ENCODE data around the gene ZNF680. TPM values are rescaled to one million over a fixed set of nuclear protein-coding genes. Genes with fewer than 3 reads are reported as not detected.

Gene ZNF680
- total and polyA plus RNA-seq, 2 of the 4 experiments (the other 2 are of a cell fraction): 1.5 to 3.9 TPM

- ChIA-PET POLR2A (ENCODE audit: unreplicated experiment) (no interaction called here), CTCF (no interaction called here)
- no peak overlapping the region for H3K56ac ChIP-seq (ENCODE audit: extremely low read depth, insufficient read depth, low read length)
- TF ChIP-seq ELK1 (IDR thresholded peaks at IDR 0.05; ENCODE audit: borderline replicate concordance, low read depth, low read length) (no peak), BHLHE40 (IDR thresholded peaks at IDR 0.05; ENCODE audit: low read depth, low read length) (no peak), MAFK (IDR thresholded peaks at IDR 0.05; ENCODE audit: low read depth, low read length) (no peak), RCOR1 (IDR thresholded peaks at IDR 0.05; ENCODE audit: insufficient replicate concordance, low read length) (no peak), POLR2A (IDR thresholded peaks at IDR 0.05; ENCODE audit: low read depth, low read length) (no peak), FOS (IDR thresholded peaks at IDR 0.05; ENCODE audit: low read depth, low read length) (no peak), MXI1 (IDR thresholded peaks at IDR 0.05; ENCODE audit: borderline replicate concordance, low read depth, low read length) (no peak), CHD1 (IDR thresholded peaks at IDR 0.05; ENCODE audit: low read depth, low read length) (no peak), RFX5 (IDR thresholded peaks at IDR 0.05; ENCODE audit: low read depth, low read length) (no peak), USF2 (IDR thresholded peaks at IDR 0.05; ENCODE audit: low read depth, low read length) (no peak), CEBPB (IDR thresholded peaks at IDR 0.05; ENCODE audit: low read depth, low read length) (no peak), RAD21 (IDR thresholded peaks at IDR 0.05; ENCODE audit: low read length) (no peak), NFE2L2 (IDR thresholded peaks at IDR 0.05; ENCODE audit: low read depth, low read length) (no peak), MAZ (IDR thresholded peaks at IDR 0.05; ENCODE audit: borderline replicate concordance, low read depth, low read length) (no peak), SMC3 (IDR thresholded peaks at IDR 0.05; ENCODE audit: low read depth, low read length) (no peak)
- TF ChIP-seq, protein P1, sequence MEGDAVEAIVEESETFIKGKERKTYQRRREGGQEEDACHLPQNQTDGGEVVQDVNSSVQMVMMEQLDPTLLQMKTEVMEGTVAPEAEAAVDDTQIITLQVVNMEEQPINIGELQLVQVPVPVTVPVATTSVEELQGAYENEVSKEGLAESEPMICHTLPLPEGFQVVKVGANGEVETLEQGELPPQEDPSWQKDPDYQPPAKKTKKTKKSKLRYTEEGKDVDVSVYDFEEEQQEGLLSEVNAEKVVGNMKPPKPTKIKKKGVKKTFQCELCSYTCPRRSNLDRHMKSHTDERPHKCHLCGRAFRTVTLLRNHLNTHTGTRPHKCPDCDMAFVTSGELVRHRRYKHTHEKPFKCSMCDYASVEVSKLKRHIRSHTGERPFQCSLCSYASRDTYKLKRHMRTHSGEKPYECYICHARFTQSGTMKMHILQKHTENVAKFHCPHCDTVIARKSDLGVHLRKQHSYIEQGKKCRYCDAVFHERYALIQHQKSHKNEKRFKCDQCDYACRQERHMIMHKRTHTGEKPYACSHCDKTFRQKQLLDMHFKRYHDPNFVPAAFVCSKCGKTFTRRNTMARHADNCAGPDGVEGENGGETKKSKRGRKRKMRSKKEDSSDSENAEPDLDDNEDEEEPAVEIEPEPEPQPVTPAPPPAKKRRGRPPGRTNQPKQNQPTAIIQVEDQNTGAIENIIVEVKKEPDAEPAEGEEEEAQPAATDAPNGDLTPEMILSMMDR (conservative IDR thresholded peaks at IDR 0.05; ENCODE audit: low read depth, low read length): no peak
- H4K8ac ChIP-seq (ENCODE audit: low read depth in 2 of 2, low read length in 2 of 2): no peak overlapping the region
- H3K36me3 ChIP-seq (ENCODE audit: control insufficient read depth, insufficient read depth, low read length): no peaks in the 10 kb centered on the region
- no peak overlapping the region for H3K18ac ChIP-seq (ENCODE audit: low read depth, low read length)
- H4K20me1 ChIP-seq (ENCODE audit: insufficient read depth, low read length): no peaks in the 10 kb centered on the region
- no peak overlapping the region for H3K9ac ChIP-seq (ENCODE audit: low read depth, low read length)
- in situ Hi-C loops (cut with MboI; ENCODE audit: low sequenced_read_pairs) (no loop called here), intact Hi-C loops (cut with micrococcal nuclease) (no loop called here), dilution Hi-C loops (cut with HindIII; ENCODE audit: low sequenced_read_pairs, unreplicated experiment) (no loop called here)
- peaks cover 6% of the 10 kb centered on the region; the same call in 1 of the 2 replicates for H3K9me3 ChIP-seq (ENCODE audit: control insufficient read depth, insufficient read depth, low read length)
- no peak overlapping the region for H3K4me3 ChIP-seq (ENCODE audit: insufficient read depth, low read depth, low read length)
- no peak overlapping the region for H2AK5ac ChIP-seq (ENCODE audit: low read depth, low read length)
- no peaks in the 10 kb centered on the region for H3K79me1 ChIP-seq (ENCODE audit: low read depth in 1 of 2, low read length in 2 of 2)
- H3K27ac ChIP-seq (ENCODE audit: insufficient read depth, low read length): no peak overlapping the region
- H2BK15ac ChIP-seq (ENCODE audit: low read depth, low read length): no peak overlapping the region
- no peak overlapping the region for H3K4me2 ChIP-seq (ENCODE audit: low read depth, low read length)
- no CpG with 5 or more reads among the region's 1 CpG for WGBS, 2 experiments (ENCODE audit: extremely low coverage in 2 of 2, insufficient read length in 1 of 2)
- no peak overlapping the region for H3K4ac ChIP-seq (ENCODE audit: low read depth, low read length)
- DNase-seq (no peak), ATAC-seq (ENCODE audit: low read depth) (no peak)
- no peak overlapping the region for H2BK5ac ChIP-seq (ENCODE audit: low read depth, low read length, poor library complexity, severe bottlenecking)
- BruUV-seq (replicated peaks): no TSS peak
- H2BK120ac ChIP-seq (ENCODE audit: low read depth, low read length): no peak overlapping the region
- H4K91ac ChIP-seq (ENCODE audit: insufficient read depth, low read depth, low read length): no peak overlapping the region
- no peaks in the 10 kb centered on the region for H3K4me1 ChIP-seq (ENCODE audit: control insufficient read depth, insufficient read depth, low read length)
- no peaks in the 10 kb centered on the region for H3K27me3 ChIP-seq (ENCODE audit: control insufficient read depth, insufficient read depth, low read length)
- H3K9me1 ChIP-seq (ENCODE audit: insufficient read depth, low read length): no peaks in the 10 kb centered on the region
- no peak overlapping the region for H3K14ac ChIP-seq (replicated peaks; ENCODE audit: low read depth, low read length)
- no peak overlapping the region for H2BK20ac ChIP-seq (ENCODE audit: low read depth, low read length)
- no peak overlapping the region for H4K5ac ChIP-seq (ENCODE audit: low read depth, low read length)
- no peak overlapping the region for H3K23ac ChIP-seq (ENCODE audit: low read depth, low read length)
- no peak overlapping the region for H2AK9ac ChIP-seq (replicated peaks; ENCODE audit: low read depth, low read length, poor library complexity)
- no peak overlapping the region for H2AFZ ChIP-seq (replicated peaks; ENCODE audit: low read length, poor library complexity)
These were observed 77.2 kb downstream of the ZNF680 start for GRCh38 chr7:64485623-64486022.
